Measurements from ENCODE around the gene SMYD3.

Gene SMYD3

GRCh38 chr1:246351721-246352120, 155.4 kb downstream of the SMYD3 start:
- TF ChIP-seq Cebpa-rat (IDR thresholded peaks at IDR 0.05): no peak
- peaks cover under 1 to 15% (median 4%) of the 10 kb centered on the region in 11 experiments; a peak in 17 of 22 replicates for H3K9me3 ChIP-seq (replicated peaks in 1 of 11)
- no peaks in the 10 kb centered on the region for H3K27me3 ChIP-seq
- no peak overlapping the region for H3K4me2 ChIP-seq
- no peaks in the 10 kb centered on the region for H3K4me1 ChIP-seq
- H3K36me3 ChIP-seq: peaks cover 0 to 13% (median 0%) of the 10 kb centered on the region in 11 experiments; a peak in 2 of 22 replicates
- no peak overlapping the region for H3K4me3 ChIP-seq
- no peak overlapping the region for H3K9ac ChIP-seq
- H4K20me1 ChIP-seq: peaks cover 0 to 5% (median 0%) of the 10 kb centered on the region in 11 experiments; a peak in 1 of 22 replicates
- H3K27ac ChIP-seq: no peak overlapping the region

GRCh38 chr1:246350745-246351144, 156.3 kb downstream of the SMYD3 start:
- Histone ChIP-seq H3K27me3 (no peaks in the 10 kb centered on the region), H3K27ac (no peak overlapping the region), H3K9me3 (replicated peaks in 1 of 11) (peaks cover under 1 to 16% (median 9%) of the 10 kb centered on the region in 11 experiments; a peak in 14 of 22 replicates), H3K4me2 (no peak overlapping the region), H3K36me3 (peaks cover 0 to 17% (median 3%) of the 10 kb centered on the region in 11 experiments; a peak in 6 of 22 replicates), H3K4me3 (no peak overlapping the region), H3K4me1 (no peaks in the 10 kb centered on the region), H3K9ac (no peak overlapping the region), H4K20me1 (peaks cover 0 to 5% (median 0%) of the 10 kb centered on the region in 11 experiments; a peak in 1 of 22 replicates)
- TF ChIP-seq Cebpa-rat (IDR thresholded peaks at IDR 0.05): no peak

GRCh38 chr1:246343937-246344336, 163.1 kb downstream of the SMYD3 start:
- Histone ChIP-seq H3K4me3 (no peak overlapping the region), H4K20me1 (no peaks in the 10 kb centered on the region), H3K27ac (no peak overlapping the region), H3K9me3 (replicated peaks in 1 of 11) (peaks cover 16 to 33% (median 23%) of the 10 kb centered on the region in 11 experiments; a peak in 19 of 22 replicates), H3K4me2 (no peak overlapping the region), H3K9ac (no peak overlapping the region), H3K27me3 (no peaks in the 10 kb centered on the region), H3K4me1 (peaks cover 0 to 6% (median 2%) of the 10 kb centered on the region in 10 experiments; a peak in 4 of 20 replicates), H3K36me3 (peaks cover 0 to 17% (median 9%) of the 10 kb centered on the region in 11 experiments; a peak in 11 of 22 replicates)
- no peak for TF ChIP-seq Cebpa-rat (IDR thresholded peaks at IDR 0.05)

GRCh38 chr1:246343251-246343650, 163.8 kb downstream of the SMYD3 start:
- Histone ChIP-seq H3K36me3 (peaks cover 0 to 17% (median 9%) of the 10 kb centered on the region in 11 experiments; a peak in 11 of 22 replicates), H3K9ac (no peak overlapping the region), H4K20me1 (no peaks in the 10 kb centered on the region), H3K4me2 (0 out of 22 replicates have a peak overlapping the region, but pooled peaks of 2 of the 11 experiments have one; percentile 1 to 6), H3K4me1 (peaks cover 0 to 6% (median 2%) of the 10 kb centered on the region in 10 experiments; a peak in 4 of 20 replicates), H3K9me3 (replicated peaks in 1 of 11) (peaks cover 16 to 33% (median 23%) of the 10 kb centered on the region in 11 experiments; a peak in 19 of 22 replicates), H3K4me3 (no peak overlapping the region), H3K27me3 (no peaks in the 10 kb centered on the region), H3K27ac (no peak overlapping the region)
- no peak for TF ChIP-seq Cebpa-rat (IDR thresholded peaks at IDR 0.05)

GRCh38 chr1:246338546-246338945, 168.5 kb downstream of the SMYD3 start:
- Histone ChIP-seq H3K4me1 (peaks cover 0 to 12% (median 5%) of the 10 kb centered on the region in 10 experiments; a peak in 8 of 20 replicates), H3K27ac (no peak overlapping the region), H4K20me1 (no peaks in the 10 kb centered on the region), H3K36me3 (peaks cover 0 to 12% (median 3%) of the 10 kb centered on the region in 11 experiments; a peak in 4 of 22 replicates), H3K27me3 (no peaks in the 10 kb centered on the region), H3K4me3 (no peak overlapping the region), H3K9me3 (replicated peaks in 1 of 11) (peaks cover 0 to 3% (median 0%) of the 10 kb centered on the region in 11 experiments; a peak in 1 of 22 replicates), H3K4me2 (no peak overlapping the region), H3K9ac (no peak overlapping the region)
- TF ChIP-seq Cebpa-rat (IDR thresholded peaks at IDR 0.05): no peak

DNA sequence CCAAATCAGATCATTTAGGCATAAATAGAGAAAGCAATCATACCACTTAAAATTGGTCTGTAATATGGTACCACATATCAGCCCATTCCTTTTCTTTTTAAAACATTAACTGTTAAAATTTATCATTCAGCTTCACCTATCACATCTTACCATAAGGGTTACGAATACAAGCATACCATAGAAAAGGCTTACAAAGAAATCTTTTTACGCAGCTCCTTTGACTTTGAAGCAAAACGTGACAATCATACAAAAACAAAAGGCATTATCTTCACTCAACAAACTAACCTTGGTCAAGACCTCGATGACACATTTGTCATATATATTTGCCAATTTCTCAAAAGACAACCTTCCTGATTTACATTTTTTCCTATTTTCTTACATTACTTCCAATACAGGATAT, 169.0 kb downstream of the SMYD3 start:
- no peak overlapping the region for H3K4me3 ChIP-seq
- no peak overlapping the region for H3K9ac ChIP-seq
- no peaks in the 10 kb centered on the region for H3K27me3 ChIP-seq
- peaks cover 0 to 5% (median 0%) of the 10 kb centered on the region in 11 experiments; a peak in 1 of 22 replicates for H3K9me3 ChIP-seq (replicated peaks in 1 of 11)
- no peak for TF ChIP-seq Cebpa-rat (IDR thresholded peaks at IDR 0.05)
- H3K4me1 ChIP-seq: peaks cover 0 to 12% (median under 1%) of the 10 kb centered on the region in 10 experiments; a peak in 8 of 20 replicates
- no peaks in the 10 kb centered on the region for H4K20me1 ChIP-seq
- no peak overlapping the region for H3K4me2 ChIP-seq
- no peak overlapping the region for H3K27ac ChIP-seq
- peaks cover 0 to 13% (median 5%) of the 10 kb centered on the region in 11 experiments; a peak in 5 of 22 replicates for H3K36me3 ChIP-seq

DNA sequence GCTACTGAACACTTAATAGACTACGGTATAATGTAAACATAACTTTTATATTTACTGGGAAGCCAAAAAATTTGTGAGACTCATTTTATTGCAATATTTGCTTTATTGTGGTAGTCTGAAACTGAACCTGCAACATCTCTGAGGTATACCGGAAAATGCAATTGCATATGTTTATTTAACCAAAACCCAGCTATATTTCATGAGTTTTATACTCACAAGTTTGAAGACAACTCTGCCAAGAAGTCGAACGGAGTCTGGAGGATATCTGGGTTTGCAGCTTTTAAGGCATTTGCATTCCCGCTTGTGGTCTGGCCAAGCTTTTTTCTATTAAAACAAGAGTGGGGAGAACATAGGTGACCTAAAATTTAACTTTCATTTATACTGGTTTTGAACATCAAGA, 171.9 kb downstream of the SMYD3 start:
- Histone ChIP-seq H4K20me1 (no peaks in the 10 kb centered on the region), H3K4me2 (no peak overlapping the region), H3K36me3 (peaks cover 5 to 24% (median 12%) of the 10 kb centered on the region in 11 experiments; a peak in 15 of 22 replicates), H3K9ac (no peak overlapping the region), H3K27me3 (no peaks in the 10 kb centered on the region), H3K27ac (no peak overlapping the region), H3K4me1 (peaks cover 0 to 23% (median 0%) of the 10 kb centered on the region in 10 experiments; a peak in 6 of 20 replicates), H3K9me3 (replicated peaks in 1 of 11) (peaks cover 0 to 7% (median 2%) of the 10 kb centered on the region in 11 experiments; a peak in 7 of 22 replicates), H3K4me3 (no peak overlapping the region)
- no peak for TF ChIP-seq Cebpa-rat (IDR thresholded peaks at IDR 0.05)

- H3K27me3 ChIP-seq: no peaks in the 10 kb centered on the region
- peaks cover 5 to 30% (median 17%) of the 10 kb centered on the region in 11 experiments; a peak in 19 of 22 replicates for H3K36me3 ChIP-seq
- H3K4me3 ChIP-seq: no peak overlapping the region
- no peak for TF ChIP-seq Cebpa-rat (IDR thresholded peaks at IDR 0.05)
- H3K4me1 ChIP-seq: peaks cover 0 to 23% (median 0%) of the 10 kb centered on the region in 10 experiments; a peak in 6 of 20 replicates
- peak overlapping the region in 2 of 11 experiments; percentile 6 to 29; a peak in 3 of 22 replicates for H3K4me2 ChIP-seq
- H3K9ac ChIP-seq: no peak overlapping the region
- H3K27ac ChIP-seq: no peak overlapping the region
- no peaks in the 10 kb centered on the region for H4K20me1 ChIP-seq
- peaks cover 5 to 12% (median 9%) of the 10 kb centered on the region in 11 experiments; a peak in 13 of 22 replicates for H3K9me3 ChIP-seq (replicated peaks in 1 of 11)
These were observed 173.2 kb downstream of the SMYD3 start for GRCh38 chr1:246333855-246334254.

- H3K9me3 ChIP-seq (replicated peaks in 1 of 11): peaks cover 5 to 12% (median 9%) of the 10 kb centered on the region in 11 experiments; a peak in 15 of 22 replicates
- peaks cover 0 to 23% (median 0%) of the 10 kb centered on the region in 10 experiments; a peak in 6 of 20 replicates for H3K4me1 ChIP-seq
- peaks cover 10 to 35% (median 23%) of the 10 kb centered on the region in 11 experiments; a peak in 20 of 22 replicates for H3K36me3 ChIP-seq
- H3K4me3 ChIP-seq: no peak overlapping the region
- TF ChIP-seq Cebpa-rat (IDR thresholded peaks at IDR 0.05): no peak
- no peaks in the 10 kb centered on the region for H4K20me1 ChIP-seq
- H3K27me3 ChIP-seq: no peaks in the 10 kb centered on the region
- H3K4me2 ChIP-seq: peak overlapping the region in 3 of 11 experiments; percentile 0 to 23 (median 13); a peak in 2 of 22 replicates
- H3K9ac ChIP-seq: no peak overlapping the region
- H3K27ac ChIP-seq: no peak overlapping the region
These were observed 175.0 kb downstream of the SMYD3 start for GRCh38 chr1:246332078-246332477.

All from BLaER1 treated with 17β-estradiol and CSF1 and Interleukin-3, amounts not matched to agents 10 nM and 100 nM (cell line).